Osteoblast (primary cell): ENCODE measurements around the gene SPATA21. TPM values are rescaled to one million over a fixed set of nuclear protein-coding genes. Genes with fewer than 3 reads are reported as not detected.

Source experiments
- DNase-seq: peaks from one replicate; pipeline ENCODE4 v3.0.0; 2011; ENCODE audit warnings: low spot score, mixed read lengths; ENCODE audit not compliant: insufficient read length; ENCODE audit errors: missing footprints
- H2AFZ ChIP-seq: 2 replicates; pipeline ENCODE4 v1.6.0; 2011; ENCODE audit warnings: mild to moderate bottlenecking, low read length
- H3K27ac ChIP-seq: 2 replicates; pipeline ENCODE4 v1.5.1; 2011; ENCODE audit warnings: mild to moderate bottlenecking, low read depth, low read length, moderate library complexity
- H3K27me3 ChIP-seq: 2 replicates; pipeline ENCODE4 v1.6.0; 2012; ENCODE audit warnings: mild to moderate bottlenecking, control low read depth, inconsistent platforms, low read length, moderate library complexity; ENCODE audit not compliant: insufficient read depth
- H3K36me3 ChIP-seq: 2 replicates; pipeline ENCODE4 v1.5.1; 2011; ENCODE audit warnings: mild to moderate bottlenecking, low read length, control low read depth, moderate library complexity; ENCODE audit not compliant: insufficient read depth
- H3K4me1 ChIP-seq: 2 replicates; pipeline ENCODE4 v1.5.1; 2011; ENCODE audit warnings: mild to moderate bottlenecking, low read length, control low read depth, moderate library complexity; ENCODE audit not compliant: insufficient read depth
- H3K4me2 ChIP-seq: 2 replicates; pipeline ENCODE4 v1.6.0; 2011; ENCODE audit warnings: mild to moderate bottlenecking, low read length; ENCODE audit not compliant: insufficient read depth
- H3K4me3 ChIP-seq: fragments of 200-600 bp; sonication (generic); 3 replicates; pipeline ENCODE4 v1.5.1; 2012; ENCODE audit warnings: mild to moderate bottlenecking, low read length, inconsistent platforms; ENCODE audit not compliant: insufficient read depth
- H3K79me2 ChIP-seq: 2 replicates; pipeline ENCODE4 v1.6.0; 2012; ENCODE audit warnings: mild to moderate bottlenecking, low read length, control low read depth, inconsistent platforms; ENCODE audit not compliant: insufficient read depth
- H3K9me3 ChIP-seq: 2 replicates; pipeline ENCODE4 v1.5.1; 2011; ENCODE audit warnings: low read depth, low read length, control low read depth
- H4K20me1 ChIP-seq: 2 replicates; pipeline ENCODE4 v1.6.0; 2012; ENCODE audit warnings: mild to moderate bottlenecking, low read length, control low read depth; ENCODE audit not compliant: insufficient read depth
- CTCF ChIP-seq: IDR thresholded peaks from 2 replicates; pipeline ENCODE4 v1.5.1; 2011; ENCODE audit warnings: mild to moderate bottlenecking, low read depth, low read length, moderate library complexity; ENCODE audit errors: extremely low read depth
- total RNA-seq: library from RNA; depleted of rRNA; stranded (reverse); fragments of >200 nt; gene quantifications from 2 replicates; pipeline ENCODE4 v1.2.3, GENCODE V29; 2012

Gene SPATA21
- total RNA-seq, 1 donor: not detected

- H2AFZ ChIP-seq: no peak overlapping the region
- TF ChIP-seq CTCF: no peak
- no peaks in the 10 kb centered on the region for H3K4me1 ChIP-seq
- no peak for DNase-seq
- no peaks in the 10 kb centered on the region for H3K79me2 ChIP-seq
- no peaks in the 10 kb centered on the region for H3K9me3 ChIP-seq
- H4K20me1 ChIP-seq: no peaks in the 10 kb centered on the region
- H3K27ac ChIP-seq: no peak overlapping the region
- no peaks in the 10 kb centered on the region for H3K27me3 ChIP-seq
- no peaks in the 10 kb centered on the region for H3K36me3 ChIP-seq
- H3K4me3 ChIP-seq: no peak overlapping the region
- H3K4me2 ChIP-seq: no peak overlapping the region
Observed at GRCh38 chr1:16410803-16411202, 26.4 kb downstream of the SPATA21 start.

- no peaks in the 10 kb centered on the region for H3K36me3 ChIP-seq
- no peaks in the 10 kb centered on the region for H4K20me1 ChIP-seq
- no peak overlapping the region for H2AFZ ChIP-seq
- H3K4me3 ChIP-seq: no peak overlapping the region
- H3K27me3 ChIP-seq: no peaks in the 10 kb centered on the region
- H3K4me1 ChIP-seq: no peaks in the 10 kb centered on the region
- no peaks in the 10 kb centered on the region for H3K79me2 ChIP-seq
- no peaks in the 10 kb centered on the region for H3K9me3 ChIP-seq
- DNase-seq: no peak
- H3K27ac ChIP-seq: no peak overlapping the region
- no peak for TF ChIP-seq CTCF
- H3K4me2 ChIP-seq: no peak overlapping the region
Observed at GRCh38 chr1:16409536-16410152, 27.6 kb downstream of the SPATA21 start.

GRCh38 chr1:16406868-16407267, 30.4 kb downstream of the SPATA21 start:
- Histone ChIP-seq H3K4me2 (no peak overlapping the region), H3K9me3 (no peaks in the 10 kb centered on the region), H2AFZ (no peak overlapping the region), H3K27ac (no peak overlapping the region), H3K4me1 (no peaks in the 10 kb centered on the region), H3K27me3 (no peaks in the 10 kb centered on the region), H3K36me3 (no peaks in the 10 kb centered on the region), H3K79me2 (no peaks in the 10 kb centered on the region), H3K4me3 (no peak overlapping the region), H4K20me1 (no peaks in the 10 kb centered on the region)
- no peak for DNase-seq
- no peak for TF ChIP-seq CTCF

- Histone ChIP-seq H3K27ac (no peak overlapping the region), H3K79me2 (no peaks in the 10 kb centered on the region), H3K4me3 (no peak overlapping the region), H2AFZ (no peak overlapping the region), H3K4me1 (no peaks in the 10 kb centered on the region), H4K20me1 (no peaks in the 10 kb centered on the region), H3K27me3 (no peaks in the 10 kb centered on the region), H3K9me3 (no peaks in the 10 kb centered on the region), H3K36me3 (no peaks in the 10 kb centered on the region), H3K4me2 (no peak overlapping the region)
- TF ChIP-seq CTCF: no peak
- no peak for DNase-seq
Observed at GRCh38 chr1:16405441-16405840, 31.8 kb downstream of the SPATA21 start.
